Measurements from ENCODE around the gene GPR180. TPM values are rescaled to one million over a fixed set of nuclear protein-coding genes. Genes with fewer than 3 reads are reported as not detected.
"Not testable (repeated sequence)": the region's sequence is repeated elsewhere in the genome, so short reads cannot be mapped to it uniquely, and the experiment has no call there.

GPR180 gene
- total RNA-seq, 1 donor from 2014 or later: 5.6 TPM

GRCh38 chr13:94620286-94620896 lies 18.7 kb downstream of the GPR180 start:
- H3K4me3 ChIP-seq: no peak overlapping the region
- intact Hi-C loops (cut with DNase I): loop anchor here (5.0 kb wide), 1 partner anchor 188 kb away; no protein-coding TSS in a partner anchor
- no peaks in the 10 kb centered on the region for H3K9me3 ChIP-seq
- no peaks in the 10 kb centered on the region for H3K4me1 ChIP-seq
- TF ChIP-seq, protein P1, sequence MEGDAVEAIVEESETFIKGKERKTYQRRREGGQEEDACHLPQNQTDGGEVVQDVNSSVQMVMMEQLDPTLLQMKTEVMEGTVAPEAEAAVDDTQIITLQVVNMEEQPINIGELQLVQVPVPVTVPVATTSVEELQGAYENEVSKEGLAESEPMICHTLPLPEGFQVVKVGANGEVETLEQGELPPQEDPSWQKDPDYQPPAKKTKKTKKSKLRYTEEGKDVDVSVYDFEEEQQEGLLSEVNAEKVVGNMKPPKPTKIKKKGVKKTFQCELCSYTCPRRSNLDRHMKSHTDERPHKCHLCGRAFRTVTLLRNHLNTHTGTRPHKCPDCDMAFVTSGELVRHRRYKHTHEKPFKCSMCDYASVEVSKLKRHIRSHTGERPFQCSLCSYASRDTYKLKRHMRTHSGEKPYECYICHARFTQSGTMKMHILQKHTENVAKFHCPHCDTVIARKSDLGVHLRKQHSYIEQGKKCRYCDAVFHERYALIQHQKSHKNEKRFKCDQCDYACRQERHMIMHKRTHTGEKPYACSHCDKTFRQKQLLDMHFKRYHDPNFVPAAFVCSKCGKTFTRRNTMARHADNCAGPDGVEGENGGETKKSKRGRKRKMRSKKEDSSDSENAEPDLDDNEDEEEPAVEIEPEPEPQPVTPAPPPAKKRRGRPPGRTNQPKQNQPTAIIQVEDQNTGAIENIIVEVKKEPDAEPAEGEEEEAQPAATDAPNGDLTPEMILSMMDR (IDR thresholded peaks at IDR 0.05): peak in 1 of 3 experiments; percentile 32
- no peak for TF ChIP-seq POLR2A (IDR thresholded peaks at IDR 0.05)
- no peak overlapping the region for H3K27ac ChIP-seq
- H3K36me3 ChIP-seq: peaks cover 0 to 22% of the 10 kb centered on the region in 2 donors
- no peak for DNase-seq (ENCODE audit: extremely low spot score in 2 of 2)
- H3K27me3 ChIP-seq: no peaks in the 10 kb centered on the region

DNA sequence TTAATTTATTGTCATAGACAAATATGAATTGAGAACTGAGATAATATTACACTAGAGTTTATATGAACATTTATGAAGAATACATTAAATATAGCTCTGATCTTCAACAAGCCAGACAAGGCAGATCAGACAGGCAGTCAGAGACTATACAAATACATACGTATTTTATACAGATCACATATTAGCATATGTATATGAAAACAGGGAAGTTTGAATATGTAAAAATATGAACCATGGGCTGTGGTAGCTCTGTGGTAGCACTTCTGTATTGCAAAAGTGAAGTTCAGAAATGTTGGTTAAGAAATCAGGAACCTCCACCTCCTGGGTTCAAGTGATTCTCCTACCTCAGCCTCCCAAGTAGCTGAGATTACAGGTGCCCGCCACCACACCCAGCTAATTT lies 20.7 kb downstream of the GPR180 start:
- no peaks in the 10 kb centered on the region for H3K27me3 ChIP-seq
- intact Hi-C loops (cut with DNase I): loop anchor here (5.0 kb wide), 1 partner anchor 190 kb away; no protein-coding TSS in a partner anchor
- no peak overlapping the region for H3K27ac ChIP-seq
- no peaks in the 10 kb centered on the region for H3K4me1 ChIP-seq
- H3K36me3 ChIP-seq: peaks cover 0 to 22% of the 10 kb centered on the region in 2 donors
- H3K9me3 ChIP-seq: no peaks in the 10 kb centered on the region
- TF ChIP-seq, protein P1 (IDR thresholded peaks at IDR 0.05): no peak
- TF ChIP-seq POLR2A (IDR thresholded peaks at IDR 0.05): no peak
- TF ChIP-seq POLR2AphosphoS5 (IDR thresholded peaks at IDR 0.05; ENCODE audit: insufficient read depth in 1 of 2, low read depth in 1 of 2): no peak
- no peak overlapping the region for H3K4me3 ChIP-seq
- no peak for DNase-seq (ENCODE audit: extremely low spot score in 2 of 2)

GRCh38 chr13:94623316-94623715 lies 21.7 kb downstream of the GPR180 start:
- TF ChIP-seq, protein P1 (IDR thresholded peaks at IDR 0.05): no peak
- no peak for TF ChIP-seq POLR2AphosphoS5 (IDR thresholded peaks at IDR 0.05; ENCODE audit: insufficient read depth in 1 of 2, low read depth in 1 of 2)
- no peak for TF ChIP-seq POLR2A (IDR thresholded peaks at IDR 0.05)
- intact Hi-C loops (cut with DNase I): loop anchor here (5.0 kb wide), 1 partner anchor 191 kb away; no protein-coding TSS in a partner anchor
- Histone ChIP-seq H3K27ac (no peak overlapping the region), H3K4me1 (no peaks in the 10 kb centered on the region), H3K27me3 (no peaks in the 10 kb centered on the region), H3K36me3 (peaks cover 0 to 22% of the 10 kb centered on the region in 2 donors), H3K9me3 (no peaks in the 10 kb centered on the region), H3K4me3 (no peak overlapping the region)
- no peak for DNase-seq (ENCODE audit: extremely low spot score in 2 of 2)

- no peaks in the 10 kb centered on the region for H3K36me3 ChIP-seq
- H3K4me1 ChIP-seq: no peaks in the 10 kb centered on the region
- no peak for DNase-seq (ENCODE audit: extremely low spot score in 2 of 2)
- TF ChIP-seq POLR2AphosphoS5 (IDR thresholded peaks at IDR 0.05; ENCODE audit: insufficient read depth in 1 of 2, low read depth in 1 of 2) (no peak), POLR2A (IDR thresholded peaks at IDR 0.05) (no peak)
- TF ChIP-seq, protein P1 (IDR thresholded peaks at IDR 0.05): no peak
- H3K27me3 ChIP-seq: no peaks in the 10 kb centered on the region
- intact Hi-C loops (cut with DNase I): no loop called here
- no peak overlapping the region for H3K27ac ChIP-seq
- H3K4me3 ChIP-seq: no peak overlapping the region
- no peaks in the 10 kb centered on the region for H3K9me3 ChIP-seq
Observed at GRCh38 chr13:94630858-94631257, 29.2 kb downstream of the GPR180 start.

DNA sequence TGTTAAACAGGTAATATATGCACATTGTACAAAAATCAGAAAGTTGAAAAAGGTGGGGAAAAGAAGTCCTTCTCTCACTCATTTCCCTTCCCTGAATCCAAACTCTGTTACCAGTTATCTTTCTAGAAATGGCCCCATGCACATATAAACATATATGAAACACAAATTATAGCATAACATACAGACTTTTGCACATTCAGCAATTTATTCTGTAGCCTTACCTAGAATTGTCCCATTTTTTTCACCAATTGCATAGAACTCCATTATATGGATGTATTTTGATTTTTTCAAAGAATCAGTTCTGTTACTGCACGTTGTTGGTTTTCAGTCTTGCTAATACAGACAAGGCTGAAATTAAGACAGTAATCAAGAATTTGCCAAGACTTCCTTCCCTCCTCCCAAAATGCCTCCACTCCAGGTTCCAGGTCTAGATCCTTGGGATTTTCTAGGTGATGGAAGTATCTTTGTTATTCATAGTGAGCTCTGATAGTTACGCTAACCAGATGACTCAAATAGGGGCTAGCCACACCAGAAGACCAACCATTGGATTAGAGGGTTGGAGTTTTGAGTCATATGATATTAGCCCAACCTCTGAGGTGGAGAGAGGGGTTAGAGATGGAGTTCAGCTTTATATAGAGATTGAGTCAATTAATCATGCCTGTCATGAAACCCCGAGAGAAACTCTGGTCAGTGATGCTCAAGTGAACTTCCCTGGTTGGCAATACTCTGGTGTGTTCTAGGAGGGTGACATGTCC lies 30.7 kb downstream of the GPR180 start:
- no peak overlapping the region for H3K27ac ChIP-seq
- no peaks in the 10 kb centered on the region for H3K9me3 ChIP-seq
- no peaks in the 10 kb centered on the region for H3K27me3 ChIP-seq
- intact Hi-C loops (cut with DNase I): no loop called here
- no peaks in the 10 kb centered on the region for H3K4me1 ChIP-seq
- DNase-seq (ENCODE audit: extremely low spot score in 2 of 2): no peak
- no peak overlapping the region for H3K4me3 ChIP-seq
- no peaks in the 10 kb centered on the region for H3K36me3 ChIP-seq
- TF ChIP-seq POLR2AphosphoS5 (IDR thresholded peaks at IDR 0.05; ENCODE audit: insufficient read depth in 1 of 2, low read depth in 1 of 2) (no peak), POLR2A (IDR thresholded peaks at IDR 0.05) (no peak)

GRCh38 chr13:94636096-94636495 lies 34.4 kb downstream of the GPR180 start:
- H3K36me3 ChIP-seq; H3K4me1 ChIP-seq; H3K27ac ChIP-seq; H3K9me3 ChIP-seq; DNase-seq (ENCODE audit: extremely low spot score in 2 of 2); intact Hi-C loops (cut with DNase I); H3K27me3 ChIP-seq; H3K4me3 ChIP-seq: not testable (repeated sequence)
